ENCODE data around the gene CST8.
"Not testable (repeated sequence)": the region's sequence is repeated elsewhere in the genome, so short reads cannot be mapped to it uniquely, and the experiment has no call there.

The CST8 gene

DNA sequence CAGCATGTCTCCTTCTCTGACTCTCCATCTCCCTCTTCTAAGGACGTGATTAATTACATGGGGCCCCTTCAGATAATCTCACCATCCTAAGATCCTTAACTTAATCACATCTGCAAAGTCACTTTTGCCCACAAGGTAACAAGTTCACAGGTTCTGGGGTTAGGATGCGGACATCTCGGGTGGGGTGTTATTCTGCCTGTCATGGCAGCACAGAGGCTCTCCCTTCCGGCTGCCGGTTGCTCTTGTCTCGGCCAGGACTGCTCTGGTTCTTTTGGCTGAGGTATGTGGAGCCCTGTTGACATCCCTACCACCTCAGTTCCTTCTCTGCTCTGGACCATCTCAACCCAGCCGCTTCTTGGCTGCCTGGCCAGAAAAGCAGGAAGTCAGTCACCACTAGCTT, 34.0 kb upstream of the CST8 start:
- no peak for TF ChIP-seq RARB (CRISPR knock-in tag; IDR thresholded peaks at IDR 0.05)
- no peak for TF ChIP-seq CSDC2 (CRISPR knock-in tag; IDR thresholded peaks at IDR 0.05)
- no peak for TF ChIP-seq GLIS3 (CRISPR knock-in tag; IDR thresholded peaks at IDR 0.05)
- TF ChIP-seq ZNF8 (CRISPR knock-in tag; IDR thresholded peaks at IDR 0.05): no peak
- TF ChIP-seq TCF4 (CRISPR knock-in tag; IDR thresholded peaks at IDR 0.05; ENCODE audit: borderline replicate concordance): no peak
- ATAC-seq: no peak

DNA sequence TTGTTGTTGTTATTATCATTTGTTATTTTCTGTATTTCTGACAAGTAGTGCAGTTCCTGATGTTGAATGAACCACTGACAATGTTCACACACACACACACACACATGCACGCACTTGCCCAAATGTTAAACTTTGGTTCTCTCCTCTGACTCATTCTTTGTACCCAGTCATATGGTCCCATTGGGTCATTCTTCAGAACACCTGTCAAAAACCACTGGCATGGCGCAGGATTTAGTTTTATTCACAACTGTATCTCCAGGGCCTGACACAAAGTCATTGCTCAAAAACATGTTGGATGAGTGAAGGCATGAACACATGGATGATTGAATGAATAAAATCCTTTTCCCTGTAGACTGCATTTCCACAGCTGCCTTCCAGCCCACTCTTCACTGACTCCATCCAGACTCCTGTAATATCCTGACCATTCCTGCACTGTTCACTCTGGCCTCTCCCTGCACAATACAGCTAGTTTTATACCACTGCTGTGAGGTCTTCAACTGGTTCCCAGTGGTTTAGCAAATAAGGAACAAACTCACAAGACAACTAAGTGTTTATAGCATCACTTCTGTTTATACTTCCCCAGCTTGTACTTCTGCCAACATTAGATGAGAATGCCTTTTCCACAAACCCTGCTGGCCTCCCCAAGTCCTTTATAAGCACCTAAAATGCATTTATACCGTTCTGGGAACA, 31.3 kb upstream of the CST8 start:
- no peak for ATAC-seq
- TF ChIP-seq, protein P1, sequence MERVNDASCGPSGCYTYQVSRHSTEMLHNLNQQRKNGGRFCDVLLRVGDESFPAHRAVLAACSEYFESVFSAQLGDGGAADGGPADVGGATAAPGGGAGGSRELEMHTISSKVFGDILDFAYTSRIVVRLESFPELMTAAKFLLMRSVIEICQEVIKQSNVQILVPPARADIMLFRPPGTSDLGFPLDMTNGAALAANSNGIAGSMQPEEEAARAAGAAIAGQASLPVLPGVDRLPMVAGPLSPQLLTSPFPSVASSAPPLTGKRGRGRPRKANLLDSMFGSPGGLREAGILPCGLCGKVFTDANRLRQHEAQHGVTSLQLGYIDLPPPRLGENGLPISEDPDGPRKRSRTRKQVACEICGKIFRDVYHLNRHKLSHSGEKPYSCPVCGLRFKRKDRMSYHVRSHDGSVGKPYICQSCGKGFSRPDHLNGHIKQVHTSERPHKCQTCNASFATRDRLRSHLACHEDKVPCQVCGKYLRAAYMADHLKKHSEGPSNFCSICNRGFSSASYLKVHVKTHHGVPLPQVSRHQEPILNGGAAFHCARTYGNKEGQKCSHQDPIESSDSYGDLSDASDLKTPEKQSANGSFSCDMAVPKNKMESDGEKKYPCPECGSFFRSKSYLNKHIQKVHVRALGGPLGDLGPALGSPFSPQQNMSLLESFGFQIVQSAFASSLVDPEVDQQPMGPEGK (CRISPR knock-in tag; IDR thresholded peaks at IDR 0.05; ENCODE audit: borderline replicate concordance): no peak
- no peak for TF ChIP-seq ISL1 (CRISPR knock-in tag; IDR thresholded peaks at IDR 0.05)
- no peak for TF ChIP-seq ZNF70 (CRISPR knock-in tag; IDR thresholded peaks at IDR 0.05)
- TF ChIP-seq, protein P2, sequence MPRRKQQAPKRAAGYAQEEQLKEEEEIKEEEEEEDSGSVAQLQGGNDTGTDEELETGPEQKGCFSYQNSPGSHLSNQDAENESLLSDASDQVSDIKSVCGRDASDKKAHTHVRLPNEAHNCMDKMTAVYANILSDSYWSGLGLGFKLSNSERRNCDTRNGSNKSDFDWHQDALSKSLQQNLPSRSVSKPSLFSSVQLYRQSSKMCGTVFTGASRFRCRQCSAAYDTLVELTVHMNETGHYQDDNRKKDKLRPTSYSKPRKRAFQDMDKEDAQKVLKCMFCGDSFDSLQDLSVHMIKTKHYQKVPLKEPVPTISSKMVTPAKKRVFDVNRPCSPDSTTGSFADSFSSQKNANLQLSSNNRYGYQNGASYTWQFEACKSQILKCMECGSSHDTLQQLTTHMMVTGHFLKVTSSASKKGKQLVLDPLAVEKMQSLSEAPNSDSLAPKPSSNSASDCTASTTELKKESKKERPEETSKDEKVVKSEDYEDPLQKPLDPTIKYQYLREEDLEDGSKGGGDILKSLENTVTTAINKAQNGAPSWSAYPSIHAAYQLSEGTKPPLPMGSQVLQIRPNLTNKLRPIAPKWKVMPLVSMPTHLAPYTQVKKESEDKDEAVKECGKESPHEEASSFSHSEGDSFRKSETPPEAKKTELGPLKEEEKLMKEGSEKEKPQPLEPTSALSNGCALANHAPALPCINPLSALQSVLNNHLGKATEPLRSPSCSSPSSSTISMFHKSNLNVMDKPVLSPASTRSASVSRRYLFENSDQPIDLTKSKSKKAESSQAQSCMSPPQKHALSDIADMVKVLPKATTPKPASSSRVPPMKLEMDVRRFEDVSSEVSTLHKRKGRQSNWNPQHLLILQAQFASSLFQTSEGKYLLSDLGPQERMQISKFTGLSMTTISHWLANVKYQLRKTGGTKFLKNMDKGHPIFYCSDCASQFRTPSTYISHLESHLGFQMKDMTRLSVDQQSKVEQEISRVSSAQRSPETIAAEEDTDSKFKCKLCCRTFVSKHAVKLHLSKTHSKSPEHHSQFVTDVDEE (CRISPR knock-in tag; IDR thresholded peaks at IDR 0.05): no peak
- TF ChIP-seq, protein P3, sequence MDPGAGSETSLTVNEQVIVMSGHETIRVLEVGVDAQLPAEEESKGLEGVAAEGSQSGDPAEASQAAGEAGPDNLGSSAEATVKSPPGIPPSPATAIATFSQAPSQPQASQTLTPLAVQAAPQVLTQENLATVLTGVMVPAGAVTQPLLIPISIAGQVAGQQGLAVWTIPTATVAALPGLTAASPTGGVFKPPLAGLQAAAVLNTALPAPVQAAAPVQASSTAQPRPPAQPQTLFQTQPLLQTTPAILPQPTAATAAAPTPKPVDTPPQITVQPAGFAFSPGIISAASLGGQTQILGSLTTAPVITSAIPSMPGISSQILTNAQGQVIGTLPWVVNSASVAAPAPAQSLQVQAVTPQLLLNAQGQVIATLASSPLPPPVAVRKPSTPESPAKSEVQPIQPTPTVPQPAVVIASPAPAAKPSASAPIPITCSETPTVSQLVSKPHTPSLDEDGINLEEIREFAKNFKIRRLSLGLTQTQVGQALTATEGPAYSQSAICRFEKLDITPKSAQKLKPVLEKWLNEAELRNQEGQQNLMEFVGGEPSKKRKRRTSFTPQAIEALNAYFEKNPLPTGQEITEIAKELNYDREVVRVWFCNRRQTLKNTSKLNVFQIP (CRISPR knock-in tag; IDR thresholded peaks at IDR 0.05; ENCODE audit: borderline replicate concordance, low read depth): no peak
- no peak for TF ChIP-seq ZFP30 (CRISPR knock-in tag; IDR thresholded peaks at IDR 0.05)
- TF ChIP-seq OSR1 (CRISPR knock-in tag; IDR thresholded peaks at IDR 0.05): no peak
- no peak for TF ChIP-seq ZNF565 (CRISPR knock-in tag; conservative IDR thresholded peaks at IDR 0.05; ENCODE audit: low read depth)
- TF ChIP-seq RARB (CRISPR knock-in tag; IDR thresholded peaks at IDR 0.05): no peak
- TF ChIP-seq ESRRG (CRISPR knock-in tag; IDR thresholded peaks at IDR 0.05): no peak
- no peak for TF ChIP-seq ZC3H10 (CRISPR knock-in tag; IDR thresholded peaks at IDR 0.05)
- TF ChIP-seq CSDC2 (CRISPR knock-in tag; IDR thresholded peaks at IDR 0.05): no peak
- no peak for TF ChIP-seq ARNTL (CRISPR knock-in tag; IDR thresholded peaks at IDR 0.05; ENCODE audit: borderline replicate concordance, low read depth)
- TF ChIP-seq, protein P4, sequence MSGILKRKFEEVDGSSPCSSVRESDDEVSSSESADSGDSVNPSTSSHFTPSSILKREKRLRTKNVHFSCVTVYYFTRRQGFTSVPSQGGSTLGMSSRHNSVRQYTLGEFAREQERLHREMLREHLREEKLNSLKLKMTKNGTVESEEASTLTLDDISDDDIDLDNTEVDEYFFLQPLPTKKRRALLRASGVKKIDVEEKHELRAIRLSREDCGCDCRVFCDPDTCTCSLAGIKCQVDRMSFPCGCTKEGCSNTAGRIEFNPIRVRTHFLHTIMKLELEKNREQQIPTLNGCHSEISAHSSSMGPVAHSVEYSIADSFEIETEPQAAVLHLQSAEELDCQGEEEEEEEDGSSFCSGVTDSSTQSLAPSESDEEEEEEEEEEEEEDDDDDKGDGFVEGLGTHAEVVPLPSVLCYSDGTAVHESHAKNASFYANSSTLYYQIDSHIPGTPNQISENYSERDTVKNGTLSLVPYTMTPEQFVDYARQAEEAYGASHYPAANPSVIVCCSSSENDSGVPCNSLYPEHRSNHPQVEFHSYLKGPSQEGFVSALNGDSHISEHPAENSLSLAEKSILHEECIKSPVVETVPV (CRISPR knock-in tag; IDR thresholded peaks at IDR 0.05): no peak
- TF ChIP-seq ZFP3 (CRISPR knock-in tag; IDR thresholded peaks at IDR 0.05): no peak
- TF ChIP-seq BACH2 (CRISPR knock-in tag; IDR thresholded peaks at IDR 0.05; ENCODE audit: borderline replicate concordance): no peak
- TF ChIP-seq TOX (CRISPR knock-in tag; IDR thresholded peaks at IDR 0.05; ENCODE audit: borderline replicate concordance): no peak

DNA sequence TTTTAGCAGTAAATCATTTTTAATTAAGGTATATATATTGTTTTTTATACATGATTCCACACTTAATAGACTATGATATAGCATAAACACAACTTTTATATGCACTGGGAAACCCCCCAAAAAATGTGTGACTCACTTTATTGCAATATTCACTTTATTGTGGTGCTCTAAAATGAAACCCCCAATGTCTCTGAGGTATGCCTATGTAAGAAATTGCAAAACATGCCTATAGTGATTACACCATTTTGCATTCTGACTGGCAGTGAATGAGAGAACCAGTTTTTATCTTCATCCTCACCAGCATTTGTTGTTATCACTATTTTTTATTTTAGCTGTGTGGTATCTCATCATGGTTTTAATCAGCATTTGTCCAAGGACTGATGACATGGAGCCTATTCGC, 29.7 kb upstream of the CST8 start:
- no peak for ATAC-seq
- no peak for TF ChIP-seq CSDC2 (CRISPR knock-in tag; IDR thresholded peaks at IDR 0.05)
- TF ChIP-seq, protein P2 (CRISPR knock-in tag; IDR thresholded peaks at IDR 0.05): no peak

DNA sequence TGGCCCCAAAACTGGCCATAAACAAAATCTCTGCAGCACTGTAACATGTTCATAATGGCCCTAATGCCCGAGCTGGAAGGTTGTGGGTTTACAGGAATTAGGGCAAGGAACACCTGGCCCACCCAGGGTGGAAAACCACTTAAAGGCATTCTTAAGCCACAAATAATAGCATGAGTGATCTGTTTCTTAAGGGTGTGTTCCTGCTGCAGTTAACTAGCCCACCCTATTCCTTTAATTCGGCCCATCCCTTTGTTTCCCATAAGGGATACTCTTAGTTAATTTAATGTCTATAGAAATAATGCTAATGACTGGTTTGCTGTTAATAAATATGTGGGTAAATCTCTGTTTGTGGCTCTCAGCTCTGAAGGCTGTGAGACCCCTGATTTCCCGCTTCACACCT, 24.0 kb upstream of the CST8 start:
- ATAC-seq: not testable (repeated sequence)

DNA sequence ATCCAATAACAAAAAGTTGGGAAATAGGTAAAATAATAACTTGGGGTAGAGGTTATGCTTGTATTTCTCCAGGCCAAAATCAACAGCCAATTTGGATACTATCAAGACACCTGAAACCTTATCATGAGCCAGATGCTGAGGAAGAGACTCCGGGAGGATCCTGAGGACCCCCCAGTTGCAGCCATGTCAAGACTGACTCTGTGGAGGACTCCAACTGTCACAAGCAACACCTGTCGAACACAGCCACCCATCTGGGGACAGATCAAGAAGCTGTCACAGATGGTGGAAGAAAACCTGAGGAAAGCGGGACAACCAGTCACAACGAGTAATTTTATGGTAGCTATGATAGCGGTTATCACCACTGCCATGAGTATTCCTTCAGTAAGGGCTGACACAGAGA, 18.6 kb upstream of the CST8 start:
- ATAC-seq: not testable (repeated sequence)

DNA sequence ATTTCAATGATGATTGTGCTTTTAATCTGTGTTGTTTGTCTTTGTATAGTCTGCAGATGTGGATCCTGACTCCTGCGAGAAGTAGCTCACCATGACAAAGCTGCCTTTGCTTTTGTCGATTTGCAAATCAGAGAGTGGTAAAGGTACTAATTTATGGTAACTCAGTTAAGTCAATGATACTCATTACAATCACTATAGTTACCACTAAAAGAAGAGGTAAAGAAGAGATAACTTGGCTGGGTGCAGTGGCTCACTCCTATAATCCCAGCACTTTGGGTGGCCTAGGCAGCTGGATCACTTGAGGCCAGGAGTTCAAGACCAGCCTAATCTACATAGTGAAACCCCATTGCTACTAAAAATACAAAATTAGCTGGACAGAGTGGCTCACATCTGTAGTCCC, 17.6 kb upstream of the CST8 start:
- ATAC-seq: not testable (repeated sequence)

Measured in SK-N-SH treated with all-trans-retinoic acid at 6 μM for 48 hours (cell line).